ENCODE data around the gene TBRG1. TPM values are rescaled to one million over a fixed set of nuclear protein-coding genes. Genes with fewer than 3 reads are reported as not detected.

TBRG1 gene
- total RNA-seq, 3 donors from 2014 or later: 34.7 to 49.0 (median 34.9) TPM

DNA sequence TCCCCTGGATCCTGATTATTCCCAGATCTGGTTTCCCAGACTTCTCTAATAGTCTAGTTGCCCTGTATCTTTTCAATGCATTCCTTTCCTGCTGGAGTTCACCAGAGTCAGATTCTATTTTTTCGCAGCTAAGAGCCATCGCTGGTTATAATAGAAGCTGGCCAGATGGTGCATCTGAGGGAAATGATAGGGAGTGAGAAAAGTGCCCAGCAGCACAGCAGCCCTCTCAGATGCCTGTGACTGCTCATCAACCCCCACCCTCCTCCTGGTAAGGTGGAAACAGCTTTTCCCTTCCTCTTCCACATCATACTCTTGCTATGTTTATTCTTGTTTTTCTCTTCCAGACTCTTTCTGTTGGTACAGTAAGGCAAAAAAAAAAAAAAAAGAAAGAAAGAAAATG, 40.1 kb upstream of the TBRG1 start:
- TF ChIP-seq POLR2A (IDR thresholded peaks at IDR 0.05) (no peak), POLR2AphosphoS5 (IDR thresholded peaks at IDR 0.05) (no peak)
- TF ChIP-seq, protein P1, sequence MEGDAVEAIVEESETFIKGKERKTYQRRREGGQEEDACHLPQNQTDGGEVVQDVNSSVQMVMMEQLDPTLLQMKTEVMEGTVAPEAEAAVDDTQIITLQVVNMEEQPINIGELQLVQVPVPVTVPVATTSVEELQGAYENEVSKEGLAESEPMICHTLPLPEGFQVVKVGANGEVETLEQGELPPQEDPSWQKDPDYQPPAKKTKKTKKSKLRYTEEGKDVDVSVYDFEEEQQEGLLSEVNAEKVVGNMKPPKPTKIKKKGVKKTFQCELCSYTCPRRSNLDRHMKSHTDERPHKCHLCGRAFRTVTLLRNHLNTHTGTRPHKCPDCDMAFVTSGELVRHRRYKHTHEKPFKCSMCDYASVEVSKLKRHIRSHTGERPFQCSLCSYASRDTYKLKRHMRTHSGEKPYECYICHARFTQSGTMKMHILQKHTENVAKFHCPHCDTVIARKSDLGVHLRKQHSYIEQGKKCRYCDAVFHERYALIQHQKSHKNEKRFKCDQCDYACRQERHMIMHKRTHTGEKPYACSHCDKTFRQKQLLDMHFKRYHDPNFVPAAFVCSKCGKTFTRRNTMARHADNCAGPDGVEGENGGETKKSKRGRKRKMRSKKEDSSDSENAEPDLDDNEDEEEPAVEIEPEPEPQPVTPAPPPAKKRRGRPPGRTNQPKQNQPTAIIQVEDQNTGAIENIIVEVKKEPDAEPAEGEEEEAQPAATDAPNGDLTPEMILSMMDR (IDR thresholded peaks at IDR 0.05): no peak
- DNase-seq (ENCODE audit: low spot score in 2 of 2): no peak

DNA sequence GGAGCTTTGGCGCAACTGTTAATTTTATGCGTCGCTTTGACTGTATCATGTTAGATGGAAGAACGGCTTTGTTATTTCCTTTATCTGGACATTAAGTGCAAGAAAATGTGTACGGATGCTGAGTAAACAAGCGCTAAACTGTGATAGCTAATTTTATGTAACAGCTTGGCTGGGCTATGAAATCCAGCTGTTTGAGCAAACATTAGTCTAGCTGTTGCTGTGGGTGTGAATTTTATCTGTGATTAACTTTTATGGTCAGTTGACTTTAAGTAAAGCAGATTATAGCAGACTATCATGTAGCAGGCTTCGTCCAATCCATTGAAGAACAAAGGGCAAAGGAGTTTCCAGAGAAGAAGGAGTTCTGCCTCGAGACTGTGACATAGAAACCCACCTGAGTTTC, 38.9 kb upstream of the TBRG1 start:
- Histone ChIP-seq H3K27ac (no peak overlapping the region), H3K4me3 (no peak overlapping the region), H3K36me3 (no peaks in the 10 kb centered on the region), H3K9me3 (no peaks in the 10 kb centered on the region), H3K4me1 (no peaks in the 10 kb centered on the region), H3K27me3 (no peaks in the 10 kb centered on the region)
- no peak for TF ChIP-seq POLR2AphosphoS5 (IDR thresholded peaks at IDR 0.05)
- no peak for TF ChIP-seq POLR2A (IDR thresholded peaks at IDR 0.05)
- TF ChIP-seq, protein P1 (IDR thresholded peaks at IDR 0.05): no peak
- intact Hi-C loops (cut with DNase I; ENCODE audit: low total_unique reads): no loop called here
- no peak for DNase-seq (ENCODE audit: low spot score in 2 of 2)

More for the DNA sequence above, 40.1 kb upstream of the TBRG1 start:
- no peaks in the 10 kb centered on the region for H3K27me3 ChIP-seq
- intact Hi-C loops (cut with DNase I; ENCODE audit: low total_unique reads): no loop called here
- H3K27ac ChIP-seq: no peak overlapping the region
- H3K4me1 ChIP-seq: no peaks in the 10 kb centered on the region
- no peak overlapping the region for H3K4me3 ChIP-seq
- no peaks in the 10 kb centered on the region for H3K9me3 ChIP-seq
- H3K36me3 ChIP-seq: no peaks in the 10 kb centered on the region

DNA sequence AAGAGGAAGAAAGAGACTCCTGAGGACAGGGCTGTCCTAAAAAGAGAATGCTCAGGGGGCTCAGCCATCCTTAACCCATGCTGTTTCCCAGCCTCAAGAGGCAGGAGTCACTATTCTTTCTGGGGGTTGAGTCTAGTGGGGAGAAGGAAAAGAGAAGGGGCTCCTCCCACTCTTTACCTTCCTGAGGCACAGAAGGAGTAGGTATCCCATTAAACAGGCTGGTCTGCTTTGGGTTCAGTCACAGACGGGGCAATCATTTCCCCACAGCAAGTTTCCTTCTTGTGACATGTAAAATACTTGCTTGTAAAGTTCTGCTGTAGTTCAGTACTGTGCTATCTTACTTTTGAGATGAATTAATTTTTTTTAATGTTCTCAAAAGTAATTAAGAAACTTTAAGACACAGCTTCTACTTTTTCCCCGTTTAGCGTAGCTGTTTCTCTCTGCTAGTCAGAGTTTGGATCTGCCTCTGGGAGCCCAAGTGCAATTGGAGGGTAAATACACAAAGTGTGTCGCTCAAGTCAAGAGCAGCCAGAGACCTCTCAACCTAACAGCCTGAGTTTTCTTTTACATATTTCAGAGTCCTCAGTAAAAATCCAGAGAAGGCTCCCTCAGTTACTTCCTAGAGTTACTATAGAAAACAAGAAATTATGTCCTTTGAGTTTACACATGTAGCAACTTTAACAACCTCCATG, 37.8 kb upstream of the TBRG1 start:
- TF ChIP-seq, protein P1 (IDR thresholded peaks at IDR 0.05): no peak
- TF ChIP-seq POLR2A (IDR thresholded peaks at IDR 0.05) (no peak), POLR2AphosphoS5 (IDR thresholded peaks at IDR 0.05) (no peak)
- no peaks in the 10 kb centered on the region for H3K27me3 ChIP-seq
- intact Hi-C loops (cut with DNase I; ENCODE audit: low total_unique reads): no loop called here
- H3K4me3 ChIP-seq: no peak overlapping the region
- H3K36me3 ChIP-seq: no peaks in the 10 kb centered on the region
- H3K9me3 ChIP-seq: no peaks in the 10 kb centered on the region
- no peaks in the 10 kb centered on the region for H3K4me1 ChIP-seq
- no peak for DNase-seq (ENCODE audit: low spot score in 2 of 2)
- no peak overlapping the region for H3K27ac ChIP-seq

DNA sequence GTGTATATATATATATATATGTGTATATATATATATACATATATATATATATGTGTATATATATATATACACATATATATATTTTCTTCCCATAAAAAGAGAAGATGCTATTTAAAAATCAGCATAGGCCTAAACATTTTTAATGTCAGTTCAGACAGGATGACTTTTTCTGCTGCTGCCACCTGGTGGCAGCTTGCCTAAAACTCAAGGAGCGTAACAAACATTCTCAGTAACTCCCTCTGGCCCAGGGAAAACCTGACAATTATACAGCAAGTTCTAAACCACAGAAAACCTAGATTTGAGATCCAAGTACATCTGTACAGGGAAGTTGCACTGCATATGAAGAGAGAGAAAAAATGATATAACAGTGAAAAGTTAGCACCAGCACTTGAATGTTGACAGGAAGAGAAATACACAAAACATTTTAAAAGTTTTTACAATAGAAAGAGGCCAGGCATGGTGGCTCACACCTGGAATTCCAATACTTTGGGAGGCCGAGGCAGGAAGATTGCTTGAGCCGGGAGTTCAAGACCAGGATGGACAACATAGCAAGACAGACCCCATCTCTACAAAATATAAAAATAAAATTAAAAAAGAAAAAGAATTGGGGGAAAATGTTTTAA, 36.3 kb upstream of the TBRG1 start:
- TF ChIP-seq, protein P1 (IDR thresholded peaks at IDR 0.05): peak in 2 of 3 donors; percentile 33 to 57
- TF ChIP-seq POLR2A (IDR thresholded peaks at IDR 0.05): no peak
- intact Hi-C loops (cut with DNase I; ENCODE audit: low total_unique reads): no loop called here
- H3K36me3 ChIP-seq: no peaks in the 10 kb centered on the region
- H3K4me1 ChIP-seq: no peaks in the 10 kb centered on the region
- no peak overlapping the region for H3K4me3 ChIP-seq
- H3K27me3 ChIP-seq: no peaks in the 10 kb centered on the region
- H3K9me3 ChIP-seq: no peaks in the 10 kb centered on the region
- DNase-seq (ENCODE audit: low spot score in 2 of 2): no peak
- H3K27ac ChIP-seq: no peak overlapping the region

DNA sequence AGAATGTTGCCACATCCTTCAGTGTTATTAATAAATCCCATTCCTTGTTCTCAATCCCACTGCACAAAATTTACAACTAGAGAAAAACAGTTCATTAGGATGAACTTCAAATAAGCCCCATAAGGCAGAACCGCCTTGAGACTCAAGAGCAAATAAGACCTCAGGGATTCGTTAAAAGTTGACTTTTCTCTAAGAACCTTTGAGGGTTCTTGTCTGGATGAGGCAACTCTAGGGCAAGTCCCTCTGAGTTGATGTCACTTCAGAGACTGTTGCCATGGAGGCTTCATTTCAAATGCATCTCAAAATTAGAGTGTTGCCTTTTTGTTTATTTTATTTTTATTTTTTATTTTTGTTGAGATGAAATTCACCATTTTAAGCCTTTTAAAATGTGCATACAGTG, 31.2 kb upstream of the TBRG1 start:
- Histone ChIP-seq H3K9me3 (no peaks in the 10 kb centered on the region), H3K27me3 (no peaks in the 10 kb centered on the region), H3K36me3 (no peaks in the 10 kb centered on the region), H3K27ac (no peak overlapping the region), H3K4me3 (no peak overlapping the region), H3K4me1 (no peaks in the 10 kb centered on the region)
- intact Hi-C loops (cut with DNase I; ENCODE audit: low total_unique reads): no loop called here
- TF ChIP-seq POLR2AphosphoS5 (IDR thresholded peaks at IDR 0.05) (no peak), POLR2A (IDR thresholded peaks at IDR 0.05) (no peak)
- TF ChIP-seq, protein P1 (IDR thresholded peaks at IDR 0.05): no peak
- no peak for DNase-seq (ENCODE audit: low spot score in 2 of 2)

Measured in breast epithelium (tissue), 4 donors.